Astrocyte (in vitro differentiated cells and primary cell): ENCODE measurements around the gene CELF1. TPM values are rescaled to one million over a fixed set of nuclear protein-coding genes. Genes with fewer than 3 reads are reported as not detected.

Source experiments
- DNase-seq: peaks from one replicate; pipeline ENCODE4 v3.0.0-alpha.2; 2010; ENCODE audit warnings: low read depth
- FAIRE-seq: peaks from 2 replicates; lab custom pipeline; 2011; peaks lifted over from hg19 to GRCh38; lab: Jason Lieb, UNC
- H2AFZ ChIP-seq: 2 replicates; pipeline ENCODE4 v1.6.0; 2012; ENCODE audit warnings: low read depth, low read length, inconsistent platforms
- H3K27ac ChIP-seq: 2 replicates; pipeline ENCODE4 v1.5.1; 2011; ENCODE audit warnings: low read depth, low read length, inconsistent platforms
- H3K27me3 ChIP-seq: 2 replicates; pipeline ENCODE4 v1.6.0; 2011; ENCODE audit warnings: low read length, inconsistent platforms; ENCODE audit not compliant: insufficient read depth
- H3K36me3 ChIP-seq: 2 replicates; pipeline ENCODE4 v1.5.1; 2011; ENCODE audit warnings: low read length, inconsistent platforms; ENCODE audit not compliant: insufficient read depth
- H3K4me1 ChIP-seq: 2 replicates; pipeline ENCODE4 v1.5.1; 2011; ENCODE audit warnings: low read length, inconsistent platforms; ENCODE audit not compliant: insufficient read depth
- H3K4me2 ChIP-seq: 2 replicates; pipeline ENCODE4 v1.6.0; 2012; ENCODE audit warnings: low read length, inconsistent platforms
- H3K4me3 ChIP-seq: 2 replicates; pipeline ENCODE4 v1.5.1; 2011; ENCODE audit warnings: low read depth, mild to moderate bottlenecking, low read length, inconsistent platforms; ENCODE audit not compliant: insufficient read depth
- H3K79me2 ChIP-seq: 2 replicates; pipeline ENCODE4 v1.6.0; 2012; ENCODE audit warnings: mild to moderate bottlenecking, low read length, inconsistent platforms; ENCODE audit not compliant: insufficient read depth
- H3K9ac ChIP-seq: 2 replicates; pipeline ENCODE4 v1.6.0; 2012; ENCODE audit warnings: mild to moderate bottlenecking, low read length, inconsistent platforms
- H3K9me3 ChIP-seq: 2 replicates; pipeline ENCODE4 v1.5.1; 2012; ENCODE audit warnings: low read depth, mild to moderate bottlenecking, low read length, inconsistent platforms; ENCODE audit not compliant: insufficient read depth
- H4K20me1 ChIP-seq: 2 replicates; pipeline ENCODE4 v1.6.0; 2012; ENCODE audit warnings: low read length, inconsistent platforms; ENCODE audit not compliant: insufficient read depth
- H3K27ac Mint-ChIP-seq: one replicate; pipeline ENCODE4 v1.8.0; 2021; ENCODE audit warnings: mild to moderate bottlenecking, mixed read lengths; ENCODE audit not compliant: unreplicated experiment
- H3K27me3 Mint-ChIP-seq: one replicate; pipeline ENCODE4 v1.8.0; 2021; ENCODE audit warnings: low read depth, mixed read lengths; ENCODE audit not compliant: unreplicated experiment
- H3K36me3 Mint-ChIP-seq: one replicate; pipeline ENCODE4 v1.8.0; 2021; ENCODE audit warnings: low read depth, mixed read lengths; ENCODE audit not compliant: unreplicated experiment
- H3K4me1 Mint-ChIP-seq: one replicate; pipeline ENCODE4 v1.8.0; 2021; ENCODE audit warnings: low read depth, mixed read lengths; ENCODE audit not compliant: unreplicated experiment
- H3K4me3 Mint-ChIP-seq: one replicate; pipeline ENCODE4 v1.8.0; 2021; ENCODE audit warnings: mild to moderate bottlenecking, moderate library complexity, mixed read lengths; ENCODE audit not compliant: unreplicated experiment
- H3K9me3 Mint-ChIP-seq: one replicate; pipeline ENCODE4 v1.8.0; 2021; ENCODE audit warnings: mild to moderate bottlenecking, mixed read lengths; ENCODE audit not compliant: unreplicated experiment
- EZH2 ChIP-seq: IDR thresholded peaks from 2 replicates; pipeline ENCODE4 v1.6.1; 2012; ENCODE audit warnings: mild to moderate bottlenecking, low read length, inconsistent platforms; ENCODE audit not compliant: insufficient read depth
- total RNA-seq: library from RNA; stranded (reverse); gene quantifications from 2 replicates; pipeline ENCODE4 v1.2.1, GENCODE V29; 2021
- TF ChIP-seq, protein P1 (sequence below): IDR thresholded peaks from 2 replicates; pipeline ENCODE4 v1.5.1; 2011; ENCODE audit warnings: low read depth, mild to moderate bottlenecking, inconsistent platforms, low read length, moderate library complexity; ENCODE audit not compliant: insufficient read depth

Gene CELF1
- total RNA-seq, 1 donor from 2014 or later, result 101 TPM

DNA sequence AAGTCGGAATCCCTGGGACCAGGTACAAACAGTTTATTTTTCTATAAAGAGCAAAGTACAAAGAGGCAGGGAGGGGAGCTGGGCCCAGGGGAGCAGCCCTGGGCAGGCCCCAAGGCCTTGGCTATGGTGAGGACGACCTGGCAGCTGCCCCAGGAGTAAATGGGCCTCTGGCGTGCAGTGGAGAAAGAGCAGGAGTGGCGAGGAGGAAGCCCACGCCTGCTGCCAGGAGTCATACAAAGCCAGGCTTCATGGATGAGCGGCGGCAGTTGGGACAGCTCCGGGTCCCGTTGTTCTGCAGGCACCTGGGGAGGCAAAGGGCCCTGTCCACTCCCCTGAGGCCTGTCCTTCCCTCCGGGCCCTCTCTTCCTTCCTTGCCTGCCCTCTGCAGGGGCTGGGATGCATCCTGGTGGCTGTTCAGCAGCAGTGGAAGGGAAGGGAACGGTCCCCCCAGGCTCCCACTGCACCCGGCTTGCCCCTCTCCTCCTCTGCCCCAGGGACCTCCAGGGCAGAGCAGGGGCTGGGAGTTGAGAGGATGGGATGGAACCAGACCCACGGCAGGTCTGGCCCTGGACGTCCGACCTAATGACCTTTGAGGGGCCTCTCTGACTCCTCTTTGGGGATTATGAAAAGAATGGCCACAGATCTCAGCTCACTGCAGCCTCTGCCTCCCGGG, 115.0 kb downstream of the CELF1 start:
- no peaks in the 10 kb centered on the region for H3K36me3 ChIP-seq
- H3K27ac ChIP-seq, result no peak overlapping the region
- no peak overlapping the region for H2AFZ ChIP-seq
- no peaks in the 10 kb centered on the region for H3K79me2 ChIP-seq
- H4K20me1 ChIP-seq, result no peaks in the 10 kb centered on the region
- H3K4me1 ChIP-seq, result peaks cover 5% of the 10 kb centered on the region
- Mint-ChIP-seq H3K27ac (no peak overlapping the region), H3K4me1 (no peaks in the 10 kb centered on the region), H3K9me3 (no peaks in the 10 kb centered on the region), H3K4me3 (no peak overlapping the region), H3K27me3 (no peaks in the 10 kb centered on the region), H3K36me3 (peaks cover 7% of the 10 kb centered on the region)
- FAIRE-seq, result no peak
- TF ChIP-seq, protein P1, sequence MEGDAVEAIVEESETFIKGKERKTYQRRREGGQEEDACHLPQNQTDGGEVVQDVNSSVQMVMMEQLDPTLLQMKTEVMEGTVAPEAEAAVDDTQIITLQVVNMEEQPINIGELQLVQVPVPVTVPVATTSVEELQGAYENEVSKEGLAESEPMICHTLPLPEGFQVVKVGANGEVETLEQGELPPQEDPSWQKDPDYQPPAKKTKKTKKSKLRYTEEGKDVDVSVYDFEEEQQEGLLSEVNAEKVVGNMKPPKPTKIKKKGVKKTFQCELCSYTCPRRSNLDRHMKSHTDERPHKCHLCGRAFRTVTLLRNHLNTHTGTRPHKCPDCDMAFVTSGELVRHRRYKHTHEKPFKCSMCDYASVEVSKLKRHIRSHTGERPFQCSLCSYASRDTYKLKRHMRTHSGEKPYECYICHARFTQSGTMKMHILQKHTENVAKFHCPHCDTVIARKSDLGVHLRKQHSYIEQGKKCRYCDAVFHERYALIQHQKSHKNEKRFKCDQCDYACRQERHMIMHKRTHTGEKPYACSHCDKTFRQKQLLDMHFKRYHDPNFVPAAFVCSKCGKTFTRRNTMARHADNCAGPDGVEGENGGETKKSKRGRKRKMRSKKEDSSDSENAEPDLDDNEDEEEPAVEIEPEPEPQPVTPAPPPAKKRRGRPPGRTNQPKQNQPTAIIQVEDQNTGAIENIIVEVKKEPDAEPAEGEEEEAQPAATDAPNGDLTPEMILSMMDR, result no peak
- TF ChIP-seq EZH2, result no peak
- H3K4me2 ChIP-seq, result no peak overlapping the region
- no peaks in the 10 kb centered on the region for H3K9me3 ChIP-seq
- DNase-seq, result no peak
- no peak overlapping the region for H3K9ac ChIP-seq
- no peak overlapping the region for H3K4me3 ChIP-seq
- no peaks in the 10 kb centered on the region for H3K27me3 ChIP-seq

DNA sequence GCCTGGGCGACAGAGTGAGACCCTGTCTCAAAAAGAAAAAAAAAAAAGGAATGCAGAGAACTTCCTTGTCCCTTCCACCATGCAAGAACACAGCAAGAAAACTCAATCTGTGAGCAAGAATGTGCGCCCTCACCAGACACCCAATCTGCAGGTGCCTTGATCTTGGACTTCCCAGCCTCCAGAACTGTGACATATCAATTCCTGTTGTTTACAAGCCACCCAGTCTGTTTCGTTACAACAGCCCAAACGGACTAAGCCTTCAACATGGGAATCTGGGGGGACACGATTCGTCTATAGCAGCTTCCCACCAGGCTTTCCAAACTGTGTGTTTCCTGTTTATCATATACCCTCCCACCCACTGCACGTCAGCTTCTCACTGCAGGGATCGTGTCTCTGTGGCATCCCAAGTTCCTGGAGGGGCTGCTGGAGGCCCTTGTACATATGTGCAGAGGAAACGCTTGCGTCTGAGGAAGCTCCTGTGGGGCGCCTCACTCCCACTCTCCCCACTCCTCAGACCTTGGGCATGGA, 115.7 kb downstream of the CELF1 start:
- no peaks in the 10 kb centered on the region for H3K27me3 Mint-ChIP-seq
- Histone ChIP-seq H3K9me3 (no peaks in the 10 kb centered on the region), H3K4me2 (no peak overlapping the region), H2AFZ (no peak overlapping the region), H3K27ac (no peak overlapping the region), H3K4me3 (no peak overlapping the region), H3K9ac (no peak overlapping the region), H3K79me2 (no peaks in the 10 kb centered on the region), H3K36me3 (no peaks in the 10 kb centered on the region), H4K20me1 (no peaks in the 10 kb centered on the region), H3K27me3 (no peaks in the 10 kb centered on the region), H3K4me1 (peaks cover 5% of the 10 kb centered on the region)
- no peaks in the 10 kb centered on the region for H3K9me3 Mint-ChIP-seq
- DNase-seq (no peak), FAIRE-seq (no peak)
- H3K4me1 Mint-ChIP-seq, result no peaks in the 10 kb centered on the region
- H3K4me3 Mint-ChIP-seq, result no peak overlapping the region
- TF ChIP-seq, protein P1, result no peak
- TF ChIP-seq EZH2, result no peak
- no peak overlapping the region for H3K27ac Mint-ChIP-seq
- peaks cover 5% of the 10 kb centered on the region for H3K36me3 Mint-ChIP-seq

DNA sequence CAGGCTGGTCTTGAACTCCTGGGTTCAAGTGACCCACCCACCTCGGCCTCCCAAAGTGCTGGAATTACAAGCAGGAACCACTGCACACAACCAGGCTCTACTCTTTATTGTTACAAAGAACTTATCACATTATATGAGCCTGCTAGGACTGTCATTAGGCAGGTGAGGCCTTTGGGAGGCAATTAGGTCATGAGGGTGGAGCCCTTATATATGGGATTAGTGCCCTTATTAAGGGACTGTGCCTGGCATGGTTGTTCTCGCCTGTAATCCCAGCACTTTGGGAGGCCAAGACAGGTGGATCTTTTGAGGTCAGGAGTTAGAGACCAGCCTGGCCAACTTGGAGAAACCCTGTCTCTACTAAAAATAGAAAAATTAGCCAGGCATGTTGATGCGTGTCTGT, 116.2 kb downstream of the CELF1 start:
- H3K4me3 ChIP-seq, result no peak overlapping the region
- FAIRE-seq (no peak), DNase-seq (no peak)
- H3K27ac ChIP-seq, result no peak overlapping the region
- no peaks in the 10 kb centered on the region for H3K27me3 ChIP-seq
- no peak for TF ChIP-seq EZH2
- TF ChIP-seq, protein P1, result no peak
- H3K9me3 Mint-ChIP-seq, result no peaks in the 10 kb centered on the region
- no peak overlapping the region for H2AFZ ChIP-seq
- H3K36me3 Mint-ChIP-seq, result peaks cover 5% of the 10 kb centered on the region
- no peaks in the 10 kb centered on the region for H3K79me2 ChIP-seq
- no peaks in the 10 kb centered on the region for H3K9me3 ChIP-seq
- no peak overlapping the region for H3K27ac Mint-ChIP-seq
- H3K4me1 Mint-ChIP-seq, result no peaks in the 10 kb centered on the region
- H3K36me3 ChIP-seq, result no peaks in the 10 kb centered on the region
- peaks cover 5% of the 10 kb centered on the region for H3K4me1 ChIP-seq
- no peak overlapping the region for H3K4me3 Mint-ChIP-seq
- H3K27me3 Mint-ChIP-seq, result no peaks in the 10 kb centered on the region
- H3K4me2 ChIP-seq, result no peak overlapping the region
- no peaks in the 10 kb centered on the region for H4K20me1 ChIP-seq
- no peak overlapping the region for H3K9ac ChIP-seq
